Panc1 (cell line): ENCODE results near the gene RING1. TPM values are rescaled to one million over a fixed set of nuclear protein-coding genes. Genes with fewer than 3 reads are reported as not detected.
A peak's percentile ranks its signal among the peaks of the same experiment; 100 is the strongest.

ENCODE experiments used
- ATAC-seq: fragments of 200-7000 bp; cut with Tn5 transposase; 2 replicates; pipeline ENCODE4 v1.9.1; 2020; ENCODE audit warnings: mild to moderate bottlenecking, moderate library complexity
- BruUV-seq: library from RNA; stranded (reverse); fragments of 400-500 nt; replicated peaks from 2 replicates; lab custom pipeline; 2021; lab: Mats Ljungman, UMichigan
- CTCF ChIA-PET: fragments of 300-600 bp; sonication (Branson Sonifier 250); formaldehyde crosslinking; loops from one replicate; lab custom pipeline; 2022; ENCODE audit warnings: antibody characterized with exemption; lab: Charles Lee
- POLR2A ChIA-PET: fragments of 300-600 bp; sonication (Branson Sonifier 250); formaldehyde crosslinking; loops from one replicate; lab custom pipeline; 2022; ENCODE audit warnings: antibody characterized with exemption; lab: Charles Lee
- DNase-seq: peaks from one replicate; pipeline ENCODE4 v3.0.0-alpha.2; 2010; ENCODE audit warnings: low read depth, low spot score
- H3K27ac ChIP-seq: 2 replicates; pipeline ENCODE4 v1.5.1; 2011; ENCODE audit warnings: mild to moderate bottlenecking, low read length, inconsistent platforms
- H3K27me3 ChIP-seq: fragments of 200-500 bp; sonication (Bioruptor generic); 2 replicates; pipeline ENCODE4 v1.6.0; 2014; ENCODE audit warnings: low read length, inconsistent platforms; ENCODE audit not compliant: control insufficient read depth, insufficient read depth
- H3K36me3 ChIP-seq: fragments of 200-500 bp; sonication (Bioruptor generic); 2 replicates; pipeline ENCODE4 v1.5.1; 2014; ENCODE audit warnings: inconsistent platforms, mild to moderate bottlenecking, low read length, moderate library complexity; ENCODE audit not compliant: control insufficient read depth, insufficient read depth
- H3K4me1 ChIP-seq: 2 replicates; pipeline ENCODE4 v1.5.1; 2011; ENCODE audit warnings: inconsistent platforms, mild to moderate bottlenecking, low read length, moderate library complexity; ENCODE audit not compliant: control insufficient read depth, insufficient read depth
- H3K4me3 ChIP-seq, 2 experiments: 2 replicates each; pipeline ENCODE4 v1.5.1; 2011 to 2012; ENCODE audit warnings: low read depth in 2 of 2, low read length in 2 of 2, mild to moderate bottlenecking in 2 of 2, inconsistent platforms in 1 of 2, moderate library complexity in 1 of 2
- H3K9me3 ChIP-seq: fragments of 200-500 bp; sonication (Bioruptor generic); 2 replicates; pipeline ENCODE4 v1.5.1; 2014; ENCODE audit warnings: low read depth, mild to moderate bottlenecking, inconsistent platforms, low read length, moderate library complexity; ENCODE audit not compliant: control insufficient read depth, insufficient read depth
- POLR2AphosphoS5 ChIP-seq: IDR thresholded peaks from 2 replicates; pipeline ENCODE4 v1.6.1; 2012; ENCODE audit warnings: mild to moderate bottlenecking, low read depth, low read length, moderate library complexity
- REST ChIP-seq, 2 experiments: IDR thresholded peaks; 2 replicates each; pipeline ENCODE4 v1.6.1; 2011 to 2012; ENCODE audit warnings: low read depth in 2 of 2, control low read depth in 1 of 2, low read length in 1 of 2, mild to moderate bottlenecking in 1 of 2, moderate library complexity in 1 of 2; ENCODE audit not compliant: insufficient read depth in 1 of 2
- SIN3A ChIP-seq: IDR thresholded peaks from 2 replicates; pipeline ENCODE4 v1.6.1; 2012; ENCODE audit warnings: low read depth, mild to moderate bottlenecking, low read length, moderate library complexity, borderline replicate concordance; ENCODE audit not compliant: insufficient read depth
- TCF7L2 ChIP-seq: IDR thresholded peaks from 2 replicates; pipeline ENCODE4 v1.6.1; 2011; ENCODE audit warnings: mild to moderate bottlenecking, low read depth, low read length, inconsistent platforms
- in situ Hi-C: cut with HindIII; loops from 2 replicates; pipeline ENCODE4 v1.10.0; 2016; ENCODE audit warnings: low sequenced_read_pairs, low pct_unique_long_range_greater_than_20kb
- intact Hi-C: fragments of 100-400 bp; cut with micrococcal nuclease; formaldehyde crosslinking; loops from one replicate; pipeline ENCODE4 v1.10.0; 2022; ENCODE audit not compliant: unreplicated experiment
- total RNA-seq: library from RNA; stranded (reverse); gene quantifications from one replicate; pipeline ENCODE4 v1.2.1, GENCODE V29; 2021; ENCODE audit not compliant: unreplicated experiment
- TF ChIP-seq, protein P1 (sequence below): fragments of 450-650 bp; IDR thresholded peaks from 2 replicates; pipeline ENCODE4 v1.5.1; 2017; ENCODE audit warnings: mild to moderate bottlenecking

The RING1 gene
- total RNA-seq, 1 experiment from 2014 or later, result 33.7 TPM

- POLR2A ChIA-PET, result interaction anchor here (0.6 to 0.7 kb wide), 4 partner anchors 41 to 182 kb away, joined by 8 to 15 read pairs (median 10); partner anchors contain the start of genes RPS18 and VPS52
- BruUV-seq, result TSS peak; percentile 52
These were observed 8.5 kb upstream of the RING1 start for GRCh38 chr6:33199687-33200218.

GRCh38 chr6:33200219-33201146 lies 7.8 kb upstream of the RING1 start, which contains the start of the genes RXRB and SLC39A7:
Gene RXRB, minus strand, starts transcription at chr6:33200665. Its CDS starts 189 bp downstream, at chr6:33200476.
Gene SLC39A7, plus strand, starts transcription at chr6:33200867. Its CDS starts 379 bp downstream, at chr6:33201246.
- intact Hi-C loops (no loop called here), in situ Hi-C loops (no loop called here)
- POLR2A ChIA-PET, result interaction anchor here (0.7 kb wide), 3 partner anchors 41 to 182 kb away, joined by 8 to 15 read pairs (median 11); no protein-coding TSS in a partner anchor
- peaks cover 37% of the 10 kb centered on the region for H3K4me1 ChIP-seq
- H3K36me3 ChIP-seq, result peaks cover 19% of the 10 kb centered on the region
- BruUV-seq, result no TSS peak
- H3K9me3 ChIP-seq, result no peaks in the 10 kb centered on the region
- DNase-seq (peak; percentile 97), ATAC-seq (peak; percentile 78)
- no peaks in the 10 kb centered on the region for H3K27me3 ChIP-seq
- peak; percentile 57; the same call in 1 of the 2 replicates for TF ChIP-seq SIN3A
- TF ChIP-seq, protein P1, sequence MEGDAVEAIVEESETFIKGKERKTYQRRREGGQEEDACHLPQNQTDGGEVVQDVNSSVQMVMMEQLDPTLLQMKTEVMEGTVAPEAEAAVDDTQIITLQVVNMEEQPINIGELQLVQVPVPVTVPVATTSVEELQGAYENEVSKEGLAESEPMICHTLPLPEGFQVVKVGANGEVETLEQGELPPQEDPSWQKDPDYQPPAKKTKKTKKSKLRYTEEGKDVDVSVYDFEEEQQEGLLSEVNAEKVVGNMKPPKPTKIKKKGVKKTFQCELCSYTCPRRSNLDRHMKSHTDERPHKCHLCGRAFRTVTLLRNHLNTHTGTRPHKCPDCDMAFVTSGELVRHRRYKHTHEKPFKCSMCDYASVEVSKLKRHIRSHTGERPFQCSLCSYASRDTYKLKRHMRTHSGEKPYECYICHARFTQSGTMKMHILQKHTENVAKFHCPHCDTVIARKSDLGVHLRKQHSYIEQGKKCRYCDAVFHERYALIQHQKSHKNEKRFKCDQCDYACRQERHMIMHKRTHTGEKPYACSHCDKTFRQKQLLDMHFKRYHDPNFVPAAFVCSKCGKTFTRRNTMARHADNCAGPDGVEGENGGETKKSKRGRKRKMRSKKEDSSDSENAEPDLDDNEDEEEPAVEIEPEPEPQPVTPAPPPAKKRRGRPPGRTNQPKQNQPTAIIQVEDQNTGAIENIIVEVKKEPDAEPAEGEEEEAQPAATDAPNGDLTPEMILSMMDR, result no peak
- TF ChIP-seq POLR2AphosphoS5, result peak; percentile 90
- peak within 1 kb of the TSS; percentile 68 to 100 for H3K4me3 ChIP-seq
- CTCF ChIA-PET, result interaction anchor here (0.7 kb wide), 1 partner anchor 287 kb away, joined by 4 read pairs; no protein-coding TSS in a partner anchor
- peak within 1 kb of the TSS; percentile 93 for H3K27ac ChIP-seq

More at GRCh38 chr6:33199687-33200218, 8.5 kb upstream of the RING1 start:
- Histone ChIP-seq H3K27ac (peak overlapping the region; percentile 93), H3K4me1 (peaks cover 32% of the 10 kb centered on the region), H3K27me3 (no peaks in the 10 kb centered on the region), H3K4me3 (peak overlapping the region; percentile 68 to 100), H3K9me3 (no peaks in the 10 kb centered on the region), H3K36me3 (peaks cover 19% of the 10 kb centered on the region)
- ATAC-seq, result peak; percentile 61
- in situ Hi-C loops (no loop called here), intact Hi-C loops (no loop called here)
- TF ChIP-seq POLR2AphosphoS5 (no peak), SIN3A (peak; percentile 88; the same call in 1 of the 2 replicates)
- CTCF ChIA-PET, result interaction anchor here (0.7 kb wide), 1 partner anchor 287 kb away, joined by 4 read pairs; no protein-coding TSS in a partner anchor
- no peak for DNase-seq

DNA sequence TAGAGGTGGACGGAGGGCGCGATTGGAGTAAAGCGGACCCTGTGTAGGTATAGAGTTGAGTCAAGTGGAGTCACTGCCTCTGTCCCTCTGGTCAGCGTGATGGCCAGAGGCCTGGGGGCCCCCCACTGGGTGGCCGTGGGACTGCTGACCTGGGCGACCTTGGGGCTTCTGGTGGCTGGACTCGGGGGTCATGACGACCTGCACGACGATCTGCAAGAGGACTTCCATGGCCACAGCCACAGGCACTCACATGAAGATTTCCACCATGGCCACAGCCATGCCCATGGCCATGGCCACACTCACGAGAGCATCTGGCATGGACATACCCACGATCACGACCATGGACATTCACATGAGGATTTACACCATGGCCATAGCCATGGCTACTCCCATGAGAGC lies 7.2 kb upstream of the RING1 start:
- H3K4me1 ChIP-seq, result peaks cover 44% of the 10 kb centered on the region

More for the DNA sequence above, 7.2 kb upstream of the RING1 start:
- intact Hi-C loops (no loop called here), in situ Hi-C loops (no loop called here)
- no peaks in the 10 kb centered on the region for H3K9me3 ChIP-seq
- TSS peak; percentile 96 for BruUV-seq
- H3K4me3 ChIP-seq, result peak overlapping the region; percentile 68 to 100
- ATAC-seq (no peak), DNase-seq (no peak)
- ChIA-PET POLR2A (no interaction called here), CTCF (no interaction called here)
- no peaks in the 10 kb centered on the region for H3K27me3 ChIP-seq
- peaks cover 16% of the 10 kb centered on the region for H3K36me3 ChIP-seq
- TF ChIP-seq SIN3A (no peak), TCF7L2 (no peak), REST (IDR thresholded peaks at IDR 0.05; ENCODE audit: insufficient read depth in 1 of 2, low read depth in 2 of 2, low read length in 1 of 2) (no peak)
- TF ChIP-seq, protein P1, result no peak
- H3K27ac ChIP-seq, result peak overlapping the region; percentile 93
